ENCODE data around the gene GPRC5C. TPM values are rescaled to one million over a fixed set of nuclear protein-coding genes. Genes with fewer than 3 reads are reported as not detected.

The GPRC5C gene
- total and polyA plus RNA-seq, 9 of the 15 experiments (the other 6 are each of a cell fraction or from before 2014, with no cell fraction given), result 0.28 to 9.0 (median 4.1) TPM

DNA sequence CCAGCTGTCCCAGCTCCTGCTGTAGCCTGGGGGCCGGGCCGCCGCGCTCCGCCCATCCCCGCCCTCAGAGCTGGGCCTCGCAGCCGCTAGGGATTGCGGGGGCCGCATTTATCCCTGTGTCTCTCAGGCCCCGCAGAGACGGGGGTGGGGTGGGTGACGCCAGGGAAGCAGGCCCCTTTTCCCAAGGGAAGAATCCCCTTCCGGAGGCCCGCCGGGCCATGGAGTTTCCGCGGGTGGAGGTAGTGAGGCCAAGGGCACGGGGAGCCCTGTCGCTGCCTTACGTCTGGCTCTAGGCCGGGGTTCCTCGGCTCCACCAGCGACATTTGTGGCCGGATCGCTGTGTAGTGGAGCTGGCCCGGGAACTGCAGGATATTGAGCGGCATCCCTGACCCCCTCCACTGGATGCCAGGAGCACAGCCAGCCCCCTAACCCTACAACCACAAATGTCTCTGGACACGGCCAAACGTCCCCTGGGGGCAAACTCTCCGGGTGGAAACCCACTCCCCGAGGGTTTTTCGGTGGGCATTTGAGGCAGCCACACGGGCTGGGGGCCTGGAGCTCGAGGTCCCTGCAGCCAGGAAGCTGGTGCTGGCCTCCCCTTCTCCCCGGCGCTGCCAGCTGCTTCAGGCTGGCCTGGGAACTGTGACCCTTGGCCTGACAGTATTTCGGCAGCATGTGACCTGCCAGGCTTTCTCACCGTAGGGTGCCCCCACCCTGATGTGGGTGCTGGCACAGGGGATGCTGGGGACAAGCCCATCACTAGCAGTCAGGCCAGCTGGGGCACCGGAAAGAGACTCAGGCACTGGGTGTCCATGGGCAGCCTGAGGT is 22.5 kb downstream of the GPRC5C start (continued):
- TF ChIP-seq MBD2 (IDR thresholded peaks at IDR 0.05; ENCODE audit: borderline replicate concordance, low read depth), result no peak
- no peak for TF ChIP-seq HNRNPLL (IDR thresholded peaks at IDR 0.05; ENCODE audit: low read depth, low read length, poor library complexity, severe bottlenecking)
- TF ChIP-seq ESRRA (IDR thresholded peaks at IDR 0.05; ENCODE audit: borderline replicate concordance, low read depth), result no peak
- no peak for TF ChIP-seq EP300 (IDR thresholded peaks at IDR 0.05; ENCODE audit: low read length)
- no peak for TF ChIP-seq CBX5 (IDR thresholded peaks at IDR 0.05; ENCODE audit: borderline replicate concordance, low read depth)
- TF ChIP-seq, protein P1, sequence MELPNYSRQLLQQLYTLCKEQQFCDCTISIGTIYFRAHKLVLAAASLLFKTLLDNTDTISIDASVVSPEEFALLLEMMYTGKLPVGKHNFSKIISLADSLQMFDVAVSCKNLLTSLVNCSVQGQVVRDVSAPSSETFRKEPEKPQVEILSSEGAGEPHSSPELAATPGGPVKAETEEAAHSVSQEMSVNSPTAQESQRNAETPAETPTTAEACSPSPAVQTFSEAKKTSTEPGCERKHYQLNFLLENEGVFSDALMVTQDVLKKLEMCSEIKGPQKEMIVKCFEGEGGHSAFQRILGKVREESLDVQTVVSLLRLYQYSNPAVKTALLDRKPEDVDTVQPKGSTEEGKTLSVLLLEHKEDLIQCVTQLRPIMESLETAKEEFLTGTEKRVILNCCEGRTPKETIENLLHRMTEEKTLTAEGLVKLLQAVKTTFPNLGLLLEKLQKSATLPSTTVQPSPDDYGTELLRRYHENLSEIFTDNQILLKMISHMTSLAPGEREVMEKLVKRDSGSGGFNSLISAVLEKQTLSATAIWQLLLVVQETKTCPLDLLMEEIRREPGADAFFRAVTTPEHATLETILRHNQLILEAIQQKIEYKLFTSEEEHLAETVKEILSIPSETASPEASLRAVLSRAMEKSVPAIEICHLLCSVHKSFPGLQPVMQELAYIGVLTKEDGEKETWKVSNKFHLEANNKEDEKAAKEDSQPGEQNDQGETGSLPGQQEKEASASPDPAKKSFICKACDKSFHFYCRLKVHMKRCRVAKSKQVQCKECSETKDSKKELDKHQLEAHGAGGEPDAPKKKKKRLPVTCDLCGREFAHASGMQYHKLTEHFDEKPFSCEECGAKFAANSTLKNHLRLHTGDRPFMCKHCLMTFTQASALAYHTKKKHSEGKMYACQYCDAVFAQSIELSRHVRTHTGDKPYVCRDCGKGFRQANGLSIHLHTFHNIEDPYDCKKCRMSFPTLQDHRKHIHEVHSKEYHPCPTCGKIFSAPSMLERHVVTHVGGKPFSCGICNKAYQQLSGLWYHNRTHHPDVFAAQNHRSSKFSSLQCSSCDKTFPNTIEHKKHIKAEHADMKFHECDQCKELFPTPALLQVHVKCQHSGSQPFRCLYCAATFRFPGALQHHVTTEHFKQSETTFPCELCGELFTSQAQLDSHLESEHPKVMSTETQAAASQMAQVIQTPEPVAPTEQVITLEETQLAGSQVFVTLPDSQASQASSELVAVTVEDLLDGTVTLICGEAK (IDR thresholded peaks at IDR 0.05), result no peak
- TF ChIP-seq, protein P1 (CRISPR knock-in tag; IDR thresholded peaks at IDR 0.05), result no peak
- no peak for TF ChIP-seq NCOR1 (IDR thresholded peaks at IDR 0.05)
- TF ChIP-seq, protein P2, sequence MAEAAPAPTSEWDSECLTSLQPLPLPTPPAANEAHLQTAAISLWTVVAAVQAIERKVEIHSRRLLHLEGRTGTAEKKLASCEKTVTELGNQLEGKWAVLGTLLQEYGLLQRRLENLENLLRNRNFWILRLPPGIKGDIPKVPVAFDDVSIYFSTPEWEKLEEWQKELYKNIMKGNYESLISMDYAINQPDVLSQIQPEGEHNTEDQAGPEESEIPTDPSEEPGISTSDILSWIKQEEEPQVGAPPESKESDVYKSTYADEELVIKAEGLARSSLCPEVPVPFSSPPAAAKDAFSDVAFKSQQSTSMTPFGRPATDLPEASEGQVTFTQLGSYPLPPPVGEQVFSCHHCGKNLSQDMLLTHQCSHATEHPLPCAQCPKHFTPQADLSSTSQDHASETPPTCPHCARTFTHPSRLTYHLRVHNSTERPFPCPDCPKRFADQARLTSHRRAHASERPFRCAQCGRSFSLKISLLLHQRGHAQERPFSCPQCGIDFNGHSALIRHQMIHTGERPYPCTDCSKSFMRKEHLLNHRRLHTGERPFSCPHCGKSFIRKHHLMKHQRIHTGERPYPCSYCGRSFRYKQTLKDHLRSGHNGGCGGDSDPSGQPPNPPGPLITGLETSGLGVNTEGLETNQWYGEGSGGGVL (CRISPR knock-in tag; IDR thresholded peaks at IDR 0.05), result no peak
- no peak for TF ChIP-seq FOXP1 (CRISPR knock-in tag; IDR thresholded peaks at IDR 0.05)
- no peak for TF ChIP-seq ZNF764 (CRISPR knock-in tag; IDR thresholded peaks at IDR 0.05; ENCODE audit: low read depth)
- no peak; the same call in 1 of the 2 replicates for TF ChIP-seq MYNN (IDR thresholded peaks at IDR 0.05)
- no peak for TF ChIP-seq MYNN (CRISPR knock-in tag; IDR thresholded peaks at IDR 0.05)
- TF ChIP-seq, protein P3, sequence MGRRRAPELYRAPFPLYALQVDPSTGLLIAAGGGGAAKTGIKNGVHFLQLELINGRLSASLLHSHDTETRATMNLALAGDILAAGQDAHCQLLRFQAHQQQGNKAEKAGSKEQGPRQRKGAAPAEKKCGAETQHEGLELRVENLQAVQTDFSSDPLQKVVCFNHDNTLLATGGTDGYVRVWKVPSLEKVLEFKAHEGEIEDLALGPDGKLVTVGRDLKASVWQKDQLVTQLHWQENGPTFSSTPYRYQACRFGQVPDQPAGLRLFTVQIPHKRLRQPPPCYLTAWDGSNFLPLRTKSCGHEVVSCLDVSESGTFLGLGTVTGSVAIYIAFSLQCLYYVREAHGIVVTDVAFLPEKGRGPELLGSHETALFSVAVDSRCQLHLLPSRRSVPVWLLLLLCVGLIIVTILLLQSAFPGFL (CRISPR knock-in tag; IDR thresholded peaks at IDR 0.05), result no peak
- TF ChIP-seq, protein P4, sequence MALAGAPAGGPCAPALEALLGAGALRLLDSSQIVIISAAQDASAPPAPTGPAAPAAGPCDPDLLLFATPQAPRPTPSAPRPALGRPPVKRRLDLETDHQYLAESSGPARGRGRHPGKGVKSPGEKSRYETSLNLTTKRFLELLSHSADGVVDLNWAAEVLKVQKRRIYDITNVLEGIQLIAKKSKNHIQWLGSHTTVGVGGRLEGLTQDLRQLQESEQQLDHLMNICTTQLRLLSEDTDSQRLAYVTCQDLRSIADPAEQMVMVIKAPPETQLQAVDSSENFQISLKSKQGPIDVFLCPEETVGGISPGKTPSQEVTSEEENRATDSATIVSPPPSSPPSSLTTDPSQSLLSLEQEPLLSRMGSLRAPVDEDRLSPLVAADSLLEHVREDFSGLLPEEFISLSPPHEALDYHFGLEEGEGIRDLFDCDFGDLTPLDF (CRISPR knock-in tag; IDR thresholded peaks at IDR 0.05), result no peak
